HS-5 (cell line): ENCODE results near the gene PDLIM5.

Source experiments
- DNase-seq: peaks from one replicate; pipeline ENCODE4 v3.0.0-alpha.2; 2012; ENCODE audit warnings: low read depth

The PDLIM5 gene

DNA sequence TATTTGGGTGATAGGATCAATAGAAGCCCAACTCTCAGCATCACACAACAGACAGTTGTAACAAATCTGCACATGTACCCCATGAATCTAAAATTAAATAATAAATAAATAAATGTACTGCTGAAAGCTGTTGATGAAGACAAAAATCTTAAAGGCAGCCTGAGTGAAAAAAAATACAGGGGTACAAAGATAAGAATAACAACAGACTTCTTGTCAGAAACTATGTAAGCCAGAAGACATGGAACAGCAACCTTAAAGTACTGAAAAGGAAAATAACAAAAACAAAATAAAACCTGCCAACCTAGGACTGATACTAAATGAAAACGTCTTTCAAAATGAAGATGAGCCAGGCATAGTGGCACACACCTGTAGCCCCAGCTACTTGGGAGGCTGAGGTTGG, 25.0 kb upstream of the PDLIM5 start:
- no peak for DNase-seq

DNA sequence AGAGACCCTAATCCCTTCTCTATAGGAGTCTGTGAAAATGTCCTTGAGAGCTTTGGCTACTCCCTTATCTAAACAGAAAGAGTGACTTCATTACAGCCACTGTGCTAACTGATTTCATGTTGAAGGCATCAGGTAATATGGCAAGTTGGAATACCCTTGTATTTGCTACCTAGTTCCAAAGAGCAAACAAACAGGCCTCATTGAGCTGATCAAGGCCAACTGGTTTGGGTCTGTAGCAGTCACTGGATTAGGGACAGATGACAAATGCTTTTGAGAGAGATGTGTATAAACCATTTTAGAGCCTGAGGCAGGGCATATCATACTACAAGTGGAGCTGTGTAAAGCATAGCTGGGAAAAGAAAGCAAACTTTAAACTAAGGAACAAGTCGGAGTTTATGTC, 22.9 kb upstream of the PDLIM5 start:
- DNase-seq = no peak

- DNase-seq = no peak
These were observed 21.3 kb upstream of the PDLIM5 start for GRCh38 chr4:94430406-94430805.

- DNase-seq = no peak
These were observed 20.4 kb upstream of the PDLIM5 start for GRCh38 chr4:94431388-94431787.

GRCh38 chr4:94434505-94434904, 17.2 kb upstream of the PDLIM5 start:
- no peak for DNase-seq

GRCh38 chr4:94435874-94436273, 15.9 kb upstream of the PDLIM5 start:
- DNase-seq = no peak

DNA sequence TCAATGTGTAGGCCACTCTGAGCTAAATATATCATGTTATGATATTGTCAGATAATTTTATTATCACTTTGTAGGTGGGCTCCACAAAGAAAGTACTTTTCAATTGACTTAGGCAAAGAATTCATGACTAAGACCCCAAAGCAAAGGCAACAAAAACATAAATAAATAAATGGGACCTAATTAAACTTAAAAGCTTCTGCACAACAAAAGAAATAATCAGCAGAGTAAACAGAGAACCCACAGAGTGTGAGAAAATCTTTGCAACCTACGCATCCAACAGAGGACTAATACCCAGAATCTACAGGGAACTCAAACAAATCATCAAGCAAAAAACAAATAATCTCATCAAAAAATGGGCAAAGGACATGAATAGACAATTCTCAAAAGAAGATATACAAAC, 15.2 kb upstream of the PDLIM5 start:
- no peak for DNase-seq

DNA sequence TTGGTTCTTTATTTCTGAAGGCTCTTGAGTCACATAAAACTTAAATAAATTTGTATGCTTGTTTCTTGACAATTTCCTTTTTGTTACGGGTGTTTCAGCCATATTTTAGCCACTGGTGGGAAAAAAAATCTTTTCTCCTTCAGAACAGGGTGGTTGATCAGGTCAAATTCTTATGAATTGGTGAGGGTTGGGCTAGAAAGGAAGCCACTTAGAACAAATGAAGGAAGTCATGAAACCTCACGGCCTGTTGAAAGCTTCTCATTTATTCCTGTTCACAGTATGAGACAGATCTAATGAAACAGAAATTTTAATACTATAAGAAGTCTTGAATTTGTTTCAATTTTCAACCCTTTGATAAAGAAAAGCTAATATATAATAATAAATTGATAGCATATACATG, 12.1 kb upstream of the PDLIM5 start:
- no peak for DNase-seq

DNA sequence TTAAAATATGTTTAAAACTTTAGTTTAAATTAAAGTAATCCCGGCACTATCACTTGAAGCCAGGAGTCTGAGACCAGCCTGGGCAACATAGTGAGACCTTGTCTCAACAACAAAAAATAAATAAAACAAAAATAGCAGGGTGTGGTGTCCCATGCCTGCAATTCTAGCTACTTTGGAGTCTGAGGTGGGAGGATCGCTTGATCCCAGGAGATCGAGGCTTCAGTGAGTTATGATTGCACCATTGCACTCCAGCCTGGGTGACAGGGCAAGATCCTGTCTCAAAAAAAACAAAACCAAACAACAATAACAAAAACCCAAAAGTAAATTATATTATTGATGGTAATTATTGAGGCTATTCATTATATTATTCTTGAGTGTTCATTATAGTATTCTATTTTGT, 9.9 kb upstream of the PDLIM5 start:
- no peak for DNase-seq

GRCh38 chr4:94442251-94442650, 9.5 kb upstream of the PDLIM5 start:
- DNase-seq = no peak

- peak; percentile 72 for DNase-seq
These were observed 5.4 kb upstream of the PDLIM5 start for GRCh38 chr4:94446386-94446785.

DNA sequence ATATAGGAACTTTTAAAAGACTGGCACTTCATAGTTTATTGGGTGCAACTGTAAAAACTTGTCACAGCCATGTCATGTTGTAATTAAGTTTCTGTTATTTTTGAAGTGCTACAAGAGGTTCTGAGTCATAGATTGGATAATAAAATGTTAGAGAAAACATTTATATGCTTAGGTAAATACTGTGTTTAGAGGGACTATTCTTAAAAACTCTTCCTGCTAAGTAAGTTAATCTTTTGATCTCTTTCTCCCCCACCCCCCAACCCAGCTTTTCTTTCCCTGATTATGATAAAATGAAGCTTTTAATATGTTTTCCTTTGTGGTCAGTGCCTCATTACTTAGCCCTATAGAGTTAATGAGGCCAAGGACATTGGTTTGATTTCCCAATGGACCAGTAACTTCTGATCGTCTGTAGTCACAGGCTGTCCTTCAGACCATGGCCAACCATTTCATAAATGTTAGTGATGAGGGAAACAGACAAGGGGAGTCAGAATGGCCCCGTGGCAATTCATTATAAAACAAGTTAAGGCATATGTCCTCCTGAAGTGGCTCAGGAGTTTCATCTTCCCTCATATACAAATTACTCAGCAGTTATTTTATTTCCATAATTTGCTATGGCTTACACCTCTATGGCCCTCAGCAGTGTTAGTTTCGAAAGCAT, 3.9 kb upstream of the PDLIM5 start:
- no peak for DNase-seq

GRCh38 chr4:94448815-94449375, 2.8 kb upstream of the PDLIM5 start:
- no peak for DNase-seq

DNA sequence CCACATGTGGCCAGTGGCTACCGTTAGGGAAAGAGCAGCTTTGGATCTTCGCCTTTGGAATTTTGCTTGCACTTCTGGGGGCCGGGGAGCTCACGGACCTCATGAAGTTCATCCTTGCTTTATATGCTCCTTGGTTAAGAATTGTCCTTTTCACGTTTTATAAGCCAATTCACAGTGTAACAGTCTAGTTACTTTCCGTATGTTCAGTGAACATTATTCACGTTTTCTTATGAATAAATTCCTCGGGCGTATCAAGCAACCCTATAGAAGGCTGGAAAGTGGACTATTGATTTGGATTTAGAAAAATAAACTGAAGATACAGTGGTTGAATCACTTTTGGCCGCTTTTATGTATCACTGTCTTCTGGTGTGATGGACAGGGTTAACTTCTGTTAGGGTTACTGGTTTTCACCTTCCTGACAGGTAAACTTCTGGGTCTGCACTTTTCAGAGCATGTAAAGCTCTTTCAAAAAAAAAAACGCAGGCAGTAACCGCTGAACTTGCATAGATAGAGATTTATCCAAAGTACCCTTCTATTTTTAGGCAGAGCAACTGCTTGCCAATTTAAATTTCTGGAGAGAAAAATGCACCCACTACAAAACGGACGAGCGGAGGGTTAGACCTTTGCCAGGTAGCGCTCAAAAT, 569 bp upstream of the PDLIM5 start:
- no peak for DNase-seq

GRCh38 chr4:94452476-94453371, 982 bp downstream of the PDLIM5 start:
- DNase-seq = no peak

GRCh38 chr4:94453391-94453963, 1.7 kb downstream of the PDLIM5 start:
- DNase-seq = no peak

DNA sequence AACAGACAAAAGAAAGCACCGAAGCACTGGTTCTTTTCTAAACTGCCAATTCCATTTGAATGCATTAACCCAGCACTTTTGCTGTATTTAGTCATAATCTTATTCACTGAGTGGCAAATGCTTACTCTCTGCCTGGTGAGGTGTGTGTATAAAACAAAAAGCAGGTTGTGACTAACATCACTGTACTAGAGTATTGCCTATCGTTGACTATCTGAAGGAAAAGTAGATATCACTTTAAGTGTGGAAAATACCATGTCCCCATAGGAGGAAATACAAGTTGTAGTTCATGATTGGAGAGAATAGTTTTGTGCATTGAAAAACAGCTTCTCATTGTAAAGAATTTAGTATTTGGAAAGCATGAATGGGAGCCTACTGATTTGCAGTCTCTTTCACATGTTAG, 2.7 kb downstream of the PDLIM5 start:
- no peak for DNase-seq

- no peak for DNase-seq
These were observed 3.3 kb downstream of the PDLIM5 start for GRCh38 chr4:94455081-94455480.

DNA sequence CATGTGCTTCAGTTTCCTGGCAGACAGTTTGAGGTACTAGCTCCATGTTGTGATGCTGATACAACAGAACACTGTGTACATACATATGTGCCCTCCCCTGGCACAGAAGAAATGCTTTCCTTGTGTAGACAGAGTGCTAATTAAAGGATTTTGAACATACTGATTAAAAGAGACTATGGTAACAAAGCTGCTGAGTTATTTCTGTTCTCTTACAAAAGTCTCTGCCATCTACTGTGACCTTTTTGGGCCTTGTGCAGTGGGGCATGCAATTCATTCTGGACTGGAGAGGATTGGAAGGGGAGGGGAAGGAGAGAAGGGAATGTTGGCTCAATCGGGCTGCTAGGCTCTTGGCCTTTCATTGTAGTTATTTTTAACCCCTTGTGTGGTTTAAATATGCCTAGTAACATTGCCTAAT, 6.0 kb downstream of the PDLIM5 start:
- no peak for DNase-seq

GRCh38 chr4:94458682-94459081, 6.9 kb downstream of the PDLIM5 start:
- DNase-seq = no peak

- DNase-seq = no peak
These were observed 7.9 kb downstream of the PDLIM5 start for GRCh38 chr4:94459462-94460161.

GRCh38 chr4:94461506-94461905, 9.8 kb downstream of the PDLIM5 start:
- DNase-seq = no peak
